Measurements from ENCODE around the gene OR2AG1.

OR2AG1 gene

GRCh38 chr11:6782720-6783119 lies at the start of gene OR2AG1:
TSS of gene OR2AG1 (plus strand) at chr11:6783020. CDS start at chr11:6785038, 2,018 bp downstream.
- DNase-seq: no peak

- DNase-seq: no peak
These were observed 49.2 kb upstream of the OR2AG1 start for GRCh38 chr11:6733326-6734275.

- no peak for DNase-seq
These were observed 48.2 kb upstream of the OR2AG1 start for GRCh38 chr11:6734616-6735015.

GRCh38 chr11:6735306-6735705 lies 47.5 kb upstream of the OR2AG1 start:
- DNase-seq: no peak

GRCh38 chr11:6736495-6737121 lies 46.2 kb upstream of the OR2AG1 start:
- DNase-seq: no peak

GRCh38 chr11:6737872-6738466 lies 44.9 kb upstream of the OR2AG1 start:
- DNase-seq: no peak

- no peak for DNase-seq
These were observed 44.2 kb upstream of the OR2AG1 start for GRCh38 chr11:6738590-6738989.

GRCh38 chr11:6742260-6742659 lies 40.6 kb upstream of the OR2AG1 start:
- no peak for DNase-seq

GRCh38 chr11:6745018-6745417 lies 37.8 kb upstream of the OR2AG1 start:
- no peak for DNase-seq

- no peak for DNase-seq
These were observed 37.3 kb upstream of the OR2AG1 start for GRCh38 chr11:6745465-6746015.

GRCh38 chr11:6746086-6746618 lies 36.7 kb upstream of the OR2AG1 start:
- DNase-seq: no peak

- DNase-seq: no peak
These were observed 36.2 kb upstream of the OR2AG1 start for GRCh38 chr11:6746626-6747025.

GRCh38 chr11:6747097-6747668 lies 35.6 kb upstream of the OR2AG1 start:
- DNase-seq: no peak

GRCh38 chr11:6755303-6755952 lies 27.4 kb upstream of the OR2AG1 start:
- no peak for DNase-seq

- DNase-seq: no peak
These were observed 26.9 kb upstream of the OR2AG1 start for GRCh38 chr11:6755953-6756347.

GRCh38 chr11:6757373-6757967 lies 25.4 kb upstream of the OR2AG1 start:
- no peak for DNase-seq

- no peak for DNase-seq
These were observed 10.6 kb upstream of the OR2AG1 start, which contains the start of gene OR2AG2 for GRCh38 chr11:6771926-6772893. TSS of gene OR2AG2 (minus strand) at chr11:6771976. CDS start at chr11:6768957, 3,019 bp downstream.

- DNase-seq: no peak
These were observed 4.3 kb upstream of the OR2AG1 start for GRCh38 chr11:6778518-6778917.

GRCh38 chr11:6780829-6781228 lies 2.0 kb upstream of the OR2AG1 start:
- DNase-seq: no peak

GRCh38 chr11:6790546-6790945 lies 7.7 kb downstream of the OR2AG1 start:
- no peak for DNase-seq

GRCh38 chr11:6794639-6795038 lies 11.8 kb downstream of the OR2AG1 start:
- no peak for DNase-seq
